ENCODE data around the gene RPL28.

The RPL28 gene

GRCh38 chr19:55362990-55363716 lies 22.6 kb upstream of the RPL28 start, which contains the start of gene GARIN5B:
TSS of gene GARIN5B (minus strand) at chr19:55363260. CDS start at chr19:55363066, 194 bp downstream.
- H3K36me3 ChIP-seq (ENCODE audit: control insufficient read depth in 5 of 5, insufficient read depth in 5 of 5, low read length in 5 of 5): no peaks in the 10 kb centered on the region
- no peak within 1 kb of the TSS for H3K27ac ChIP-seq (ENCODE audit: low read depth, low read length)
- no peak within 1 kb of the TSS for H3K9ac ChIP-seq (ENCODE audit: low read length in 5 of 5)
- peaks cover 3 to 13% (median 5%) of the 10 kb centered on the region in 5 donors for H3K27me3 ChIP-seq (ENCODE audit: control insufficient read depth in 5 of 5, insufficient read depth in 4 of 5, low read length in 5 of 5)
- no peaks in the 10 kb centered on the region for H3K4me1 ChIP-seq (ENCODE audit: control insufficient read depth in 5 of 5, insufficient read depth in 5 of 5, low read length in 5 of 5)
- no peaks in the 10 kb centered on the region for H3K9me3 ChIP-seq (ENCODE audit: control insufficient read depth in 5 of 5, low read length in 5 of 5)
- no peak within 1 kb of the TSS for H3K4me3 ChIP-seq (ENCODE audit: low read depth in 1 of 5, low read length in 5 of 5)

- Histone ChIP-seq H3K27ac (ENCODE audit: low read depth, low read length) (no peak overlapping the region), H3K9me3 (ENCODE audit: control insufficient read depth in 5 of 5, low read length in 5 of 5) (no peaks in the 10 kb centered on the region), H3K9ac (ENCODE audit: low read length in 5 of 5) (no peak overlapping the region), H3K36me3 (ENCODE audit: control insufficient read depth in 5 of 5, insufficient read depth in 5 of 5, low read length in 5 of 5) (no peaks in the 10 kb centered on the region), H3K27me3 (ENCODE audit: control insufficient read depth in 5 of 5, insufficient read depth in 4 of 5, low read length in 5 of 5) (peaks cover 16 to 30% (median 20%) of the 10 kb centered on the region in 5 donors), H3K4me1 (ENCODE audit: control insufficient read depth in 5 of 5, insufficient read depth in 5 of 5, low read length in 5 of 5) (peaks cover 0 to 12% (median 8%) of the 10 kb centered on the region in 5 donors), H3K4me3 (ENCODE audit: low read depth in 1 of 5, low read length in 5 of 5) (no peak overlapping the region)
These were observed 20.5 kb upstream of the RPL28 start for GRCh38 chr19:55365245-55365644.

- no peak overlapping the region for H3K27ac ChIP-seq (ENCODE audit: low read depth, low read length)
- peaks cover 20 to 35% (median 25%) of the 10 kb centered on the region in 5 donors for H3K27me3 ChIP-seq (ENCODE audit: control insufficient read depth in 5 of 5, insufficient read depth in 4 of 5, low read length in 5 of 5)
- no peaks in the 10 kb centered on the region for H3K36me3 ChIP-seq (ENCODE audit: control insufficient read depth in 5 of 5, insufficient read depth in 5 of 5, low read length in 5 of 5)
- H3K9ac ChIP-seq (ENCODE audit: low read length in 5 of 5): no peak overlapping the region
- no peaks in the 10 kb centered on the region for H3K9me3 ChIP-seq (ENCODE audit: control insufficient read depth in 5 of 5, low read length in 5 of 5)
- H3K4me3 ChIP-seq (ENCODE audit: low read depth in 1 of 5, low read length in 5 of 5): no peak overlapping the region
- H3K4me1 ChIP-seq (ENCODE audit: control insufficient read depth in 5 of 5, insufficient read depth in 5 of 5, low read length in 5 of 5): peaks cover 0 to 12% (median 8%) of the 10 kb centered on the region in 5 donors
These were observed 19.8 kb upstream of the RPL28 start for GRCh38 chr19:55365964-55366363.

- no peak overlapping the region for H3K9ac ChIP-seq (ENCODE audit: low read length in 5 of 5)
- H3K36me3 ChIP-seq (ENCODE audit: control insufficient read depth in 5 of 5, insufficient read depth in 5 of 5, low read length in 5 of 5): no peaks in the 10 kb centered on the region
- peaks cover 21 to 40% (median 27%) of the 10 kb centered on the region in 5 donors for H3K27me3 ChIP-seq (ENCODE audit: control insufficient read depth in 5 of 5, insufficient read depth in 4 of 5, low read length in 5 of 5)
- no peak overlapping the region for H3K4me3 ChIP-seq (ENCODE audit: low read depth in 1 of 5, low read length in 5 of 5)
- H3K4me1 ChIP-seq (ENCODE audit: control insufficient read depth in 5 of 5, insufficient read depth in 5 of 5, low read length in 5 of 5): peaks cover 0 to 12% (median 8%) of the 10 kb centered on the region in 5 donors
- no peaks in the 10 kb centered on the region for H3K9me3 ChIP-seq (ENCODE audit: control insufficient read depth in 5 of 5, low read length in 5 of 5)
- H3K27ac ChIP-seq (ENCODE audit: low read depth, low read length): no peak overlapping the region
These were observed 18.9 kb upstream of the RPL28 start for GRCh38 chr19:55366790-55367189.

- no peak overlapping the region for H3K9ac ChIP-seq (ENCODE audit: low read length in 5 of 5)
- H3K9me3 ChIP-seq (ENCODE audit: control insufficient read depth in 5 of 5, low read length in 5 of 5): no peaks in the 10 kb centered on the region
- H3K27ac ChIP-seq (ENCODE audit: low read depth, low read length): no peak overlapping the region
- peaks cover 32 to 51% (median 36%) of the 10 kb centered on the region in 5 donors for H3K27me3 ChIP-seq (ENCODE audit: control insufficient read depth in 5 of 5, insufficient read depth in 4 of 5, low read length in 5 of 5)
- peaks cover 0 to 12% (median 8%) of the 10 kb centered on the region in 5 donors for H3K4me1 ChIP-seq (ENCODE audit: control insufficient read depth in 5 of 5, insufficient read depth in 5 of 5, low read length in 5 of 5)
- no peak overlapping the region for H3K4me3 ChIP-seq (ENCODE audit: low read depth in 1 of 5, low read length in 5 of 5)
- H3K36me3 ChIP-seq (ENCODE audit: control insufficient read depth in 5 of 5, insufficient read depth in 5 of 5, low read length in 5 of 5): no peaks in the 10 kb centered on the region
These were observed 17.6 kb upstream of the RPL28 start for GRCh38 chr19:55368106-55368505.

GRCh38 chr19:55368701-55369563 lies 16.8 kb upstream of the RPL28 start:
- no peaks in the 10 kb centered on the region for H3K36me3 ChIP-seq (ENCODE audit: control insufficient read depth in 5 of 5, insufficient read depth in 5 of 5, low read length in 5 of 5)
- H3K9ac ChIP-seq (ENCODE audit: low read length in 5 of 5): peak overlapping the region in 1 of 5 donors; percentile 20
- peaks cover 0 to 14% (median 8%) of the 10 kb centered on the region in 5 donors for H3K4me1 ChIP-seq (ENCODE audit: control insufficient read depth in 5 of 5, insufficient read depth in 5 of 5, low read length in 5 of 5)
- peak overlapping the region in 1 of 5 donors; percentile 3 for H3K4me3 ChIP-seq (ENCODE audit: low read depth in 1 of 5, low read length in 5 of 5)
- H3K27ac ChIP-seq (ENCODE audit: low read depth, low read length): no peak overlapping the region
- H3K27me3 ChIP-seq (ENCODE audit: control insufficient read depth in 5 of 5, insufficient read depth in 4 of 5, low read length in 5 of 5): peaks cover 33 to 58% (median 41%) of the 10 kb centered on the region in 5 donors
- H3K9me3 ChIP-seq (ENCODE audit: control insufficient read depth in 5 of 5, low read length in 5 of 5): no peaks in the 10 kb centered on the region

GRCh38 chr19:55369653-55370304 lies 16.0 kb upstream of the RPL28 start:
- H3K36me3 ChIP-seq (ENCODE audit: control insufficient read depth in 5 of 5, insufficient read depth in 5 of 5, low read length in 5 of 5): no peaks in the 10 kb centered on the region
- peak overlapping the region in 2 of 5 donors; percentile 13 to 40 for H3K4me3 ChIP-seq (ENCODE audit: low read depth in 1 of 5, low read length in 5 of 5)

GRCh38 chr19:55370305-55370988 lies 15.3 kb upstream of the RPL28 start, which contains the start of gene IL11:
TSS of gene IL11 (minus strand) at chr19:55370463. CDS start at chr19:55370310, 153 bp downstream.
- Histone ChIP-seq H3K9me3 (ENCODE audit: control insufficient read depth in 5 of 5, low read length in 5 of 5) (no peaks in the 10 kb centered on the region), H3K4me3 (ENCODE audit: low read depth in 1 of 5, low read length in 5 of 5) (peak within 1 kb of the TSS in 2 of 5 donors; percentile 13 to 40), H3K27ac (ENCODE audit: low read depth, low read length) (no peak within 1 kb of the TSS), H3K9ac (ENCODE audit: low read length in 5 of 5) (no peak within 1 kb of the TSS), H3K36me3 (ENCODE audit: control insufficient read depth in 5 of 5, insufficient read depth in 5 of 5, low read length in 5 of 5) (no peaks in the 10 kb centered on the region), H3K4me1 (ENCODE audit: control insufficient read depth in 5 of 5, insufficient read depth in 5 of 5, low read length in 5 of 5) (peaks cover 0 to 17% (median 10%) of the 10 kb centered on the region in 5 donors), H3K27me3 (ENCODE audit: control insufficient read depth in 5 of 5, insufficient read depth in 4 of 5, low read length in 5 of 5) (peaks cover 39 to 68% (median 44%) of the 10 kb centered on the region in 5 donors)

More at GRCh38 chr19:55369653-55370304, 16.0 kb upstream of the RPL28 start:
- H3K4me1 ChIP-seq (ENCODE audit: control insufficient read depth in 5 of 5, insufficient read depth in 5 of 5, low read length in 5 of 5): peaks cover 0 to 17% (median 10%) of the 10 kb centered on the region in 5 donors
- H3K27me3 ChIP-seq (ENCODE audit: control insufficient read depth in 5 of 5, insufficient read depth in 4 of 5, low read length in 5 of 5): peaks cover 36 to 64% (median 42%) of the 10 kb centered on the region in 5 donors
- no peak overlapping the region for H3K9ac ChIP-seq (ENCODE audit: low read length in 5 of 5)
- no peaks in the 10 kb centered on the region for H3K9me3 ChIP-seq (ENCODE audit: control insufficient read depth in 5 of 5, low read length in 5 of 5)
- H3K27ac ChIP-seq (ENCODE audit: low read depth, low read length): no peak overlapping the region
